PFSK-1 (cell line): Measurements from ENCODE around the gene DAAM2.

Experiments
- FOXP2 ChIP-seq: optimal IDR thresholded peaks from 2 replicates; pipeline ENCODE3; 2011; ENCODE audit warnings: borderline replicate concordance, control low read depth, inconsistent platforms; ENCODE audit not compliant: insufficient read depth; ENCODE audit errors: extremely low read length, extremely low read depth
- POLR2AphosphoS5 ChIP-seq: IDR thresholded peaks from 2 replicates; pipeline ENCODE4 v1.6.1; 2012; ENCODE audit warnings: low read depth, mild to moderate bottlenecking, control low read depth, low read length, moderate library complexity
- SIN3A ChIP-seq: IDR thresholded peaks from 2 replicates; pipeline ENCODE4 v1.6.1; 2012; ENCODE audit warnings: mild to moderate bottlenecking, low read length, moderate library complexity, borderline replicate concordance; ENCODE audit not compliant: insufficient read depth
- TAF1 ChIP-seq: IDR thresholded peaks from 2 replicates; pipeline ENCODE4 v1.6.1; 2012; ENCODE audit warnings: low read length, control low read depth, borderline replicate concordance; ENCODE audit not compliant: insufficient read depth
- TF ChIP-seq, protein P1 (sequence below), 2 experiments: IDR thresholded peaks; 2 replicates each; pipeline versions ENCODE4 v1.6.1 to v1.8.0; 2011 to 2012; ENCODE audit warnings: low read depth in 2 of 2, low read length in 2 of 2, control low read depth in 1 of 2, inconsistent platforms in 1 of 2, mild to moderate bottlenecking in 1 of 2, moderate library complexity in 1 of 2; ENCODE audit not compliant: insufficient read depth in 1 of 2

DAAM2 gene

DNA sequence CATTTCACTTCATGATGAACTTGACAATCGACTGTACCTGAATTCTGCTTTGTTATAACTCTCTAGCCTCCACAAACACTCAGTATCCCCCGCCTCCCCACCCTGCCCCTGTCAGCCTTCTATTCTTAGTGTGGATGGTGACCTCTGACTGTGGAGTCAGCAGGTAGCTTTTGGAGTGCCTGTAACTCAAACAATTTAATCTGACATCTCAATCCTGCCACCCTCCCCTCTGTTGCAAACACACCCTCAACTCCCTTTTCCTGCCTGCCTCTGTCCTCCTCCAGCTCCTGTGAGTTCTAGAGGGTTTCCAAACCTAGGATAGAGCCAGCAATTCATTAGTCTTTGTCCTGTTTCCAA, 20.3 kb downstream of the DAAM2 start:
- TF ChIP-seq TAF1 (no peak), FOXP2 (no peak), POLR2AphosphoS5 (no peak), SIN3A (no peak)
- TF ChIP-seq, protein P1, sequence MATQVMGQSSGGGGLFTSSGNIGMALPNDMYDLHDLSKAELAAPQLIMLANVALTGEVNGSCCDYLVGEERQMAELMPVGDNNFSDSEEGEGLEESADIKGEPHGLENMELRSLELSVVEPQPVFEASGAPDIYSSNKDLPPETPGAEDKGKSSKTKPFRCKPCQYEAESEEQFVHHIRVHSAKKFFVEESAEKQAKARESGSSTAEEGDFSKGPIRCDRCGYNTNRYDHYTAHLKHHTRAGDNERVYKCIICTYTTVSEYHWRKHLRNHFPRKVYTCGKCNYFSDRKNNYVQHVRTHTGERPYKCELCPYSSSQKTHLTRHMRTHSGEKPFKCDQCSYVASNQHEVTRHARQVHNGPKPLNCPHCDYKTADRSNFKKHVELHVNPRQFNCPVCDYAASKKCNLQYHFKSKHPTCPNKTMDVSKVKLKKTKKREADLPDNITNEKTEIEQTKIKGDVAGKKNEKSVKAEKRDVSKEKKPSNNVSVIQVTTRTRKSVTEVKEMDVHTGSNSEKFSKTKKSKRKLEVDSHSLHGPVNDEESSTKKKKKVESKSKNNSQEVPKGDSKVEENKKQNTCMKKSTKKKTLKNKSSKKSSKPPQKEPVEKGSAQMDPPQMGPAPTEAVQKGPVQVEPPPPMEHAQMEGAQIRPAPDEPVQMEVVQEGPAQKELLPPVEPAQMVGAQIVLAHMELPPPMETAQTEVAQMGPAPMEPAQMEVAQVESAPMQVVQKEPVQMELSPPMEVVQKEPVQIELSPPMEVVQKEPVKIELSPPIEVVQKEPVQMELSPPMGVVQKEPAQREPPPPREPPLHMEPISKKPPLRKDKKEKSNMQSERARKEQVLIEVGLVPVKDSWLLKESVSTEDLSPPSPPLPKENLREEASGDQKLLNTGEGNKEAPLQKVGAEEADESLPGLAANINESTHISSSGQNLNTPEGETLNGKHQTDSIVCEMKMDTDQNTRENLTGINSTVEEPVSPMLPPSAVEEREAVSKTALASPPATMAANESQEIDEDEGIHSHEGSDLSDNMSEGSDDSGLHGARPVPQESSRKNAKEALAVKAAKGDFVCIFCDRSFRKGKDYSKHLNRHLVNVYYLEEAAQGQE (IDR thresholded peaks at IDR 0.05; ENCODE audit: insufficient read depth in 1 of 2, low read depth in 2 of 2, low read length in 2 of 2) = no peak

DNA sequence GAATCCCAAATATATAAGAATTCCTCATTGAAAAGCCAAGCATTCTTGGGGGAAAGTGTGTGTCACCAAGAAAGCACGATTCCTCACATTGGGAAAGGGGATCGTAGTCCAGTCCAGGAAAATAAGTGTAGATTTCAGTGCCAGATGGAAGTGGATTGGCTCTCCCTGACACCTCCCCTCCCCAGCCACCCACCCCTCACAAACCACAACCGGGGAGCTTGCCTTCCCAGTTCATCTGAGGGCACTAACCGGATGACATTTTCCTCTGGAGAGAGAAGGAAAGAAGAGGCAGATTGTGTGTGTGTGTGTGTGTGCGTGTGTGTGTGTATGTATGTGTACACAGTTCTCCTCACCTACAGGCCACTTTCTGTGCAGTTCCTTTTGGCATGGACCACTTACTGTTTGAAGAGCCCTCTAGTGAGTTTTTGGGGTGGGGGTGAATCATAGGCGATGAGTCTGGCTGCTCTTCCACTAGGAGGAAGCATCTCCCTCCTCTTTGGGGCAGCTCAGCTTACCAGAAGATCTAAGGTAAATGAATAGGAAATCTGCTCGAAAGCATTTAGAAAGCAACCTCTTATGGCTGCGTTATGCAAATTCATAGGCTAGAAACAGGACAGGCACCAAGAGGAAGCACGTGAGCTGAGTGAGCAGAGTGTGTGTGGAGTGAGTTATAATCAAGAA, 20.8 kb downstream of the DAAM2 start:
- TF ChIP-seq TAF1 (no peak), FOXP2 (no peak), SIN3A (no peak), POLR2AphosphoS5 (no peak)
- TF ChIP-seq, protein P1 (IDR thresholded peaks at IDR 0.05; ENCODE audit: insufficient read depth in 1 of 2, low read depth in 2 of 2, low read length in 2 of 2) = no peak

DNA sequence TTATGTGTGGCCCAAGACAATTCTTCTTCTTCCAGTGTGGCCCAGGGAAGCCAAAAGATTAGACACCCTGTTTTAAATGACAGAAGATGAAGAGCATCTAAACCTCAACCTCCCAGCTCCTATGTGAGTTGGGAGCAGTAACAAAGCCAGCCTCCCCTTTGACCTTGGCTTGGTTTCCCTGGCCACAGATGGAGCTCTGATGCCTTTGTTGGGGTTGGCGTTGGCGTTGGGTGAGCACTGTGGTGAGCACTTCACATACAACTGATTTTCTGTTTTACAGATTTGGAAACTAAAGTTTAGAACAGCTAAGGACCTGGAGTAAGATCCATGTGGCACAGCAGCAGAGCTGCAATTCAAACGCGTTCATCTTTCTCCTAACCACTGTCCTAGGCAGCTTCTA, 22.1 kb downstream of the DAAM2 start:
- TF ChIP-seq, protein P1 (IDR thresholded peaks at IDR 0.05; ENCODE audit: insufficient read depth in 1 of 2, low read depth in 2 of 2, low read length in 2 of 2) = no peak
- no peak for TF ChIP-seq TAF1
- TF ChIP-seq POLR2AphosphoS5 = no peak
- TF ChIP-seq FOXP2 = no peak
- no peak for TF ChIP-seq SIN3A

DNA sequence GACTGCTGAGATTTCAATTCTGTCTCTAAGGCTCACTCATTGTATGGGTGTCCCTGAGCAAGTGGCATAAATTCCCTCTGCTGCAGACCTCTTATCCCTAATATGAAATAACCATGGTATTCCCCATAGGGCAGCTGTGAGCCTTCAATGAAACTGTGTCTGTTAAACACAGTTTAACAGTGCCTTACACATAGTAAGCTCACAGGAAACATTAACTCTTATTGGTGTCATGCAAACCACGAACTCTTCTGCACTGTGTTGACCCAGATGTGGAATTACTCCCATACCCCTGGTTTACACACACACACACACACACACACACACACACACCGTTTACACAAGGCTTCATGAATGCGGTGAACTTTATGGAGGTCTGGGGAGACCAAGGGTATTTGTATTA, 23.2 kb downstream of the DAAM2 start:
- TF ChIP-seq POLR2AphosphoS5 (no peak), FOXP2 (no peak), TAF1 (no peak), SIN3A (no peak)
- TF ChIP-seq, protein P1 (IDR thresholded peaks at IDR 0.05; ENCODE audit: insufficient read depth in 1 of 2, low read depth in 2 of 2, low read length in 2 of 2) = no peak

DNA sequence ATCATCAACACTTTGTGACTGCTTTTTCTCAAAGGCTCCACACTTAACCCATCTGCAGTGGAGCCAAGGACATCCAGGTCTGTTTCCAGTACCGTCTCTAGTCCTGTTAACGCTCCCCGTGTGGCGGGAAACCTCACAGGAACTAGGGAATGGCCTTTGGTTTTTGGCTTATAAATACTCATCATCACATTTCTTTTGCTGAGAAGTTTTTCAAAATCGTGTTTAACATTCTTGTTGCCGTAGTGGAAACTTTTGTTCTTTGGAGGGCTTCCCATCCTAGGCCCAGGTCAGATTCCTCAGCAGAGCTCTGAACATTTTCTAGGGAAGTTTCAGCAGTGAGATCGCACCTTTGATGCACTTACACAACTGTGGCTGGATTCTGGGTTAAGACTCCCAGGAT, 24.6 kb downstream of the DAAM2 start:
- TF ChIP-seq, protein P1 (IDR thresholded peaks at IDR 0.05; ENCODE audit: insufficient read depth in 1 of 2, low read depth in 2 of 2, low read length in 2 of 2) = no peak
- TF ChIP-seq POLR2AphosphoS5 (no peak), TAF1 (no peak), SIN3A (no peak), FOXP2 (no peak)
